OCI-LY7 (cell line): Measurements from ENCODE around the gene SMIM9.

ENCODE experiments used
- EZH2phosphoT487 ChIP-seq: fragments of 200-600 bp; sonication (generic); IDR thresholded peaks from 2 replicates; pipeline ENCODE4 v1.6.1; 2018; ENCODE audit warnings: low read depth, borderline replicate concordance, mild to moderate bottlenecking, mixed run types, antibody characterized with exemption, low read length, moderate library complexity, mixed read lengths
- TF ChIP-seq, protein P1 (sequence below): fragments of 200-600 bp; sonication (generic); conservative IDR thresholded peaks from 2 replicates; pipeline ENCODE4 v1.5.1; 2014; ENCODE audit warnings: mild to moderate bottlenecking, antibody characterized with exemption, low read length, moderate library complexity, mixed read lengths

- TF ChIP-seq, protein P1, sequence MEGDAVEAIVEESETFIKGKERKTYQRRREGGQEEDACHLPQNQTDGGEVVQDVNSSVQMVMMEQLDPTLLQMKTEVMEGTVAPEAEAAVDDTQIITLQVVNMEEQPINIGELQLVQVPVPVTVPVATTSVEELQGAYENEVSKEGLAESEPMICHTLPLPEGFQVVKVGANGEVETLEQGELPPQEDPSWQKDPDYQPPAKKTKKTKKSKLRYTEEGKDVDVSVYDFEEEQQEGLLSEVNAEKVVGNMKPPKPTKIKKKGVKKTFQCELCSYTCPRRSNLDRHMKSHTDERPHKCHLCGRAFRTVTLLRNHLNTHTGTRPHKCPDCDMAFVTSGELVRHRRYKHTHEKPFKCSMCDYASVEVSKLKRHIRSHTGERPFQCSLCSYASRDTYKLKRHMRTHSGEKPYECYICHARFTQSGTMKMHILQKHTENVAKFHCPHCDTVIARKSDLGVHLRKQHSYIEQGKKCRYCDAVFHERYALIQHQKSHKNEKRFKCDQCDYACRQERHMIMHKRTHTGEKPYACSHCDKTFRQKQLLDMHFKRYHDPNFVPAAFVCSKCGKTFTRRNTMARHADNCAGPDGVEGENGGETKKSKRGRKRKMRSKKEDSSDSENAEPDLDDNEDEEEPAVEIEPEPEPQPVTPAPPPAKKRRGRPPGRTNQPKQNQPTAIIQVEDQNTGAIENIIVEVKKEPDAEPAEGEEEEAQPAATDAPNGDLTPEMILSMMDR: no peak
- TF ChIP-seq EZH2phosphoT487: no peak
These were observed 7.1 kb downstream of the SMIM9 start for GRCh38 chrX:154827194-154828015.
